NCI-H1436 (cell line): ENCODE data around the gene THAP11.

ENCODE experiments used
- DNase-seq: peaks from one replicate; lab custom pipeline; 2025; lab: John Stamatoyannopoulos, UW

The THAP11 gene

GRCh38 chr16:67841816-67842508, at the start of gene THAP11:
Gene THAP11, plus strand, starts transcription at chr16:67842320. Its CDS starts 235 bp downstream, at chr16:67842555.
- DNase-seq: peak; percentile 94

DNA sequence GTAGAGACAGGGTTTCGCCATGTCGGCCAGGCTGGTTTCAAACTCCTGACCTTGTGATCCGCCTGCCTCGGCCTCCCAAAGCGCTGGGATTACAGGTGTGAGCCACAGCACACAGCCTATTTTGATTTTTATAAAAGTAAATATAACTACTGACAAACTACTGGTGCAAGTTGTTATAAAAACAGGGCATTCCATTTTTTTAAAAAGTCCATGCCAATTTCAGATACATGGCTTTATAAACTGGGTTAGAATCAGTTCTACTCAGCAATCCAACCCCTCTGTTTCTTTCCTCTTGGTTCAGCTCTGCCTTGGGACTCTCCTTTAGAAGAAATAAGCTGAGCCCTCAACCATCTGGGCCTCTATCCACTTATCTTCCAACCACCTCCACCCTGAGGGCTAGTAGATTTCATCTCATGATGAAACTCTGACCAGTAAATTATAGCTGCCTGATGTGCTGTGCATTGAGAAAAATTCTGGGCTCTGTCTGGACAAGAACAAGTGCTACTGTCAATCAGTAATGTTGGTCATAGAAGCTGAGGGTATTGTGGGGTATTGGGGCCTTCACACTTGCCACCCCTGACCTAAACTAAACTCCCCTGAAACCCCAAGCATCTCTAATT, 45.9 kb upstream of the THAP11 start:
- no peak for DNase-seq

- no peak for DNase-seq
These were observed 41.7 kb upstream of the THAP11 start for GRCh38 chr16:67800338-67800926.

- DNase-seq: no peak
These were observed 40.9 kb upstream of the THAP11 start for GRCh38 chr16:67801241-67801640.

- no peak for DNase-seq
These were observed 40.2 kb upstream of the THAP11 start for GRCh38 chr16:67801883-67802282.

GRCh38 chr16:67803894-67804293, 38.2 kb upstream of the THAP11 start:
- DNase-seq: no peak

GRCh38 chr16:67804853-67805542, 37.1 kb upstream of the THAP11 start:
- no peak for DNase-seq

- DNase-seq: no peak
These were observed 36.2 kb upstream of the THAP11 start for GRCh38 chr16:67805718-67806427.

DNA sequence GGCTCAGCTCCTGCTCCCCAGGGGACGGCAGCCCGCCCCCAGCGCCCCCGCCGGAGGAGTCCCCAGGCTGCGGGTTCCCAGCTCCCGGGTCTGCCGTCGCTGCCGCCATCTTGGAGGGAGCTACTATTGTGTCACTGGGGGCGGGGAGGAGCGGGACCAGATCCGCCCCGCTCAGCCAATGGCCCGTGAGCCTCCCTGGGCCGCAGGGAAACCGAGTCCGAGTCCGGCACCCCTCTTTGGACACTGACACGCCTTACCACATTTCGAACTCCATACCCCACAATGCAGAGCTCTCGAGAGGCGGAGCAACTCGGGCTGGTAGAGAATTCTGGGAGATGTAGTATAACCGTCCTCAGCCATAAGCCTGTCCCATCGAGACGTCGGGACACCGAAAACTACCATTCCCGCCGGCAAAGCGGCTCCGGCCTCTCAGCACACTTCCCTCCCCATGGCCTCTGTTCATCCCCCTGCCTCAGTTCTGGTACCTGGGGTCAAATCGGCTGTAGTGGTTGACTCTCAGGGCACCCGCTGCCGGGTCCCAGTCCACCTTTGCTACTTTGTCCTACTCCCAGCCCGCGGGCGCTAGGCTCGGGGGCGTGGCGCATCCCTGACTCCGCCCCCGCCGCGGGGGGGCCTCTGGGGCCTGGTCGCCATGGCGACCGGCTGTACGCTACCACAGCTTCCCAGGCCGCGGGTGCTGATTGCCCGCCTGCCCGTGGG, 35.5 kb upstream of the THAP11 start, which contains the start of the genes RANBP10 and TSNAXIP1:
Gene RANBP10 (minus strand): TSS at position 133 of the 720 bp plus-strand sequence. CDS start 24 bp downstream, at position 109.
Gene TSNAXIP1 (plus strand): TSS at position 462 of the 720 bp plus-strand sequence. CDS start 261 bp downstream, outside the sequence.
- DNase-seq: peak; percentile 98

DNA sequence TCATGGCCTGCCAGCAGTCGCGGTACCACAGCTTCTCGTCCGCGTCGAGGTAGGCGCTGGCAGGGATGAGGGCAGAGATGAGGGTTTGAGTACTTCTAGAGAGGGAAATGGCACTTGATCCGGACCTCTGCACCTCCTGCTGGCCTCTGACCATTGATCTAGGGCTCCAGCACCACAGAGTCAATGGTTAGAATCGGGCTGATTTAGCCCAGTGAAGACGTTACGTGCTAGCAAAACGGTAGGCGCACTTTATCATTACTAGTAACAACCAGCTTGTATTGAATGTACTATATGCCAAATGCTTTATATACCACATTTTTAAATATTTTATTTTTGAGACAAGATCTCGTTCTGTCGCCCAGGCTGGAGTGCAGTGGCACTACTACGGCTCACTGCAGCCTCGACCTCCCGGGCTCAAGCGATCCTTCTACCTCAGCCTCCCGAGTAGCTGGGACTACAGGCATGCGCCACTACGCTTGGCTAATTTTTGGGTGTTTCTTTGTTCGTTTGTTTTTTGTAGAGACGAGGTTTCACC, 34.9 kb upstream of the THAP11 start:
- no peak for DNase-seq

DNA sequence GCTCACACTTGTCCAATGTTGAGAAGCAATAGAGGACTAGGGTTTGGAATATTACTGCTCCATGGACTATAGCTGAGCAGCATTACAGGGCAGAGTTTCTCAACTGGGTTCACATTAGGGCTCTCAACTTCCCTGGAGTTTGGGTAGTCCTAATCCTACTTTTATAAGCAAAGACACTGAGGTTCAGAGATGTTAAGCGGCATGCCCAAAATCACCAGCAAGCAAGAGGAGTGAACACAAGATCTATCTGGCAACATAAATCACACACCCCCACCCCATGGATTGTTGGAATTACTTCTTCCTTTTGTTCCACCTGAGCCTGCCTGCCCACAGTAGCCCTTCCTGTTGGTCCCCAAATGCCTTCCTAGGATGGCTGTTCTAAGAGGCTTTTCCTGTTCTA, 30.2 kb upstream of the THAP11 start:
- no peak for DNase-seq

GRCh38 chr16:67814567-67814966, 27.6 kb upstream of the THAP11 start:
- DNase-seq: no peak

DNA sequence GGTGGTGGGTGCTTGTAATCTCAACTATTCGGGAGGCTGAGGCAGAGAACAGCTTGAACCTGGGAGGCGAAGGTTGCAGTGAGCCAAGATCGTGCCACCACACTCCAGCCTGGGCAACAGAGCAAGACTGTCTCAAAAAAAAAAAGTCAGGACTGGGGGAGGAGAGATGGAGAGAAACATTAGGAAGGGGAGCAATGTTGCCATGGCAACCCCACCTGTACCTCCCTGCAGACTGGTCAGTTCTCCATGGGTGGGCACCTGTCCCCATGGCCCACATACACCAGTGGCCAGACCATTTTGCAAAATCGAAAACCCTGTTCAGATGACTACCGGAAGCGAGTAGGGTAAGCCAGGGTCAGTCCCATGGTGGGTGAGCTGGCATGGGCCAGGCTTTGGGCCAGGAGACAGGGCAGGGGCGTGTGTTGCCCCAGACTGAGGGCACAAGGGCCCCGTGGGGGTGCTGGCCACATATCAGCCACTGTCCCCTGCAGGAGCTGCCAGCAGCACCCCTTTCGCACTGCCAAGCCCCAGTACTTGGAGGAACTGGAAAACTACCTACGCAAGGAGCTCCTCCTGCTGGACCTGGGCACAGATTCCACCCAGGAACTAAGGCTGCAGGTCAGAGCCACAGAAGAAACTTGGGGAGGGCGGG, 21.4 kb upstream of the THAP11 start:
- no peak for DNase-seq

GRCh38 chr16:67822511-67822910, 19.6 kb upstream of the THAP11 start:
- no peak for DNase-seq

DNA sequence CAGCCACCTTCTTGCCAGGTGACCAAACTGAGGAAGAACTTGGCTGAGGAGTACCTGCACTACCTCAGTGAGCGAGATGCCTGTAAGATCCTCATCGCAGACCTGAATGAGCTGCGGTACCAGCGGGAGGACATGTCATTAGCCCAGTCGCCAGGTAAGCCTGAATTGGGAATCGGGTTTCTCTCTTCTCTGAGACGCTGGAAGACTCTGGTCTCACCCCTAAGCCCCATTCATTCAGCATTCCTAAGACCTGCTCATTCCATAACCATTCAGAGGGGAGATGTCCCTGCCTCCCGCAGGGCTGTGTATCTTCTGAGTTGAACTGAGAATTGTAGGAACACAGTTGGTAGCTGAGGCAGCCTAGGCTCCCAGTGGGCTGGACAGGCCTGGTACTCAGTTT, 17.0 kb upstream of the THAP11 start:
- DNase-seq: no peak

DNA sequence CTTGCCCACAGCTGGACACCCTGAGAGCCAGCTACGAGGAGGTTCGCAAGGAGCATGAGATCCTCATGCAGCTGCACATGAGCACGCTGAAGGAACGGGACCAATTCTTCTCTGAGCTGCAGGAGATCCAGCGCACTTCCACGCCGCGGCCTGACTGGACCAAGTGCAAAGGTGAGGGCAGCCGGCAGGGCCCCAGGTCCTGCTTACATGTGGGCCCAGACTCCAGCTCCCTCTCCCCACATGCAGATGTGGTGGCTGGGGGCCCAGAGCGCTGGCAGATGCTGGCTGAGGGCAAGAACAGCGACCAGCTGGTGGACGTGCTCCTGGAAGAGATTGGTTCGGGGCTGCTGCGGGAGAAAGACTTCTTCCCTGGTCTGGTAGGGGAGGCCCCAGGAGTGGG, 16.2 kb upstream of the THAP11 start:
- DNase-seq: no peak

- no peak for DNase-seq
These were observed 13.5 kb upstream of the THAP11 start for GRCh38 chr16:67828651-67829050.

- DNase-seq: no peak
These were observed 9.1 kb upstream of the THAP11 start for GRCh38 chr16:67833030-67833414.

- DNase-seq: peak; percentile 90
These were observed 8.5 kb upstream of the THAP11 start for GRCh38 chr16:67833415-67834241.

DNA sequence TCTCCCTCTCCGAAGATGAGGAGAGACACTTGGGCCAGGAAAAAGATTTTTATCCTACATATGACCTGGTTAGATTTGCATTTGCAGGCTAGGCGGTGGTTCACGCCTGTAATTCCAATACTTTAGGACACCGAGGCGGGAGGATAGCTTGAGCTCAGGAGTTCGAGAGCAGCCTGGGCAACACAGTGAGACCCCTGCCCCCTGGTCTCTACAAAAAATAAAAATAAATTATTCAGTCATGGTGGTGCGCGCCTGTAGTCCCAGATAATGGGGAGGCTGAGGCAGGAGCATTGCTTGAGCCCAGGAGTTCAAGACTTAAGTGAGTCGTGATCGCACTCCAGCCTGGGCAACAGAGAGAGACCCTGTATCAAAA, 7.9 kb upstream of the THAP11 start:
- DNase-seq: no peak
